HCEC 1CT (cell line): ENCODE data around the gene SCN7A.
A peak's percentile ranks its signal among the peaks of the same experiment; 100 is the strongest.
"Not testable (repeated sequence)": the region's sequence is repeated elsewhere in the genome, so short reads cannot be mapped to it uniquely, and the experiment has no call there.

Source experiments
- DNase-seq: peaks from one replicate; pipeline ENCODE4 v3.0.0-alpha.2; 2017

SCN7A gene

DNA sequence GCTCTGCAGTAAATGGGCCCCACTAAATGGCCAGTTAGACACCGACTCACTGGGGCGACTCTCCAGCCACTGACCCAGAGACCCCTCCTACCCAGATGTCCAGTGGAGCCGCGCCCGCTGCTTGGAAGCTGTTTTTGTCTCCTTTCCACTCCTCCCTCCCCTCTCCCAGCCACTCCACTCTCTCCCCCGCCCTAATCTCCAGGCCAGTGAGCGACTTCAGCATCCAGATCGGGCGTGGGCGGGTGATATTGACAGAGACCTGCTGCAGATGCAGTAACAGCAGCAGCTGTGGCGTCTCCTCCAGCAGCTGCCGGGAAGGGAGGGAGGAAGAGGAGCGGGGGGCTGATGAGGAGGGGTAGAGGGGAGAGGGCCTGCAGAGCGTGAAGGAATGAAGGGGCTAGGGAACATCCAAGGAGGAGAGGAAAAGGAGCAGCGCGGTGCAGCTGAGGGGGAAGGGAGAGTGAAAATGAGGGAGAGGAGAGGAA lies at the start of gene SCN7A:
Gene SCN7A (minus strand): TSS at position 110 of the 485 bp plus-strand sequence. CDS start 16,553 bp downstream, outside the sequence.
- DNase-seq: peak; percentile 37

DNA sequence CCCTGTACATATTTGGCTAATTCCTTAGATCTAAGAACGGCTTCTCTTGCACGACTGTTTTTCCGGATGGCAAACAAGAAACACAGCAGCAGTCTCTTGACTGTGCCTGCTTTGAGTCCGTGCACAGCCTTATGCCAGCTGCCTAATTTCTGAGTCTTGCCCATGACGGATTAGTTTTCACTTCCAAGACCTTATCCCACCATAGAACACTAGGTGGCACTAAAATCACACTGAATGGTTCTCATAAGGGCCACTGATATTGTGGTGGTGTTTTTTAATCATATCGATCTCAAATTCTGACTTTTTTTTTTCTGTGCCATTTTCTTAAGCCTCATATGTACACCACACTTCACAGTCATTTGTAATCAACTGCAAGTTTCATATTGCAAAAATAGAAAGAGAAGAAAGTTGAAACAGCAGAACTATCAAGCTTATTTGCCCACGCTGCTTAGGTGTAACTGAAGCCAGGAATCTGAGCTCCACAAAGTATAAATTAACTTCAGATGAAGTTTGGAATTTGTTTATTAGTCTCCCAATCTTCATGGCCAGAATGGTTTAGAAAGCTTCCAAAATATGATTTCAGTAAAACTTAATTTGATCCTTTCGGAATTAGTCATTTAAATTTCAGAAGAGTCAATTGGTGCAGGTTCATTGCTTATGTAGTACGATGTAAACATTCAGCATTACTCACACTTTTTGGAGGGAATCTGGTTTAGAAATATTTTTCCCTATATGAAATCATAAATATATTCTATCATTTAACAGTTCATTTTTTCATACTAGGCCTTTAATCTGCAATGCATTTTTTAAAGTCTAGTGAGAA lies 45.5 kb upstream of the SCN7A start:
- peak; percentile 65 for DNase-seq

DNA sequence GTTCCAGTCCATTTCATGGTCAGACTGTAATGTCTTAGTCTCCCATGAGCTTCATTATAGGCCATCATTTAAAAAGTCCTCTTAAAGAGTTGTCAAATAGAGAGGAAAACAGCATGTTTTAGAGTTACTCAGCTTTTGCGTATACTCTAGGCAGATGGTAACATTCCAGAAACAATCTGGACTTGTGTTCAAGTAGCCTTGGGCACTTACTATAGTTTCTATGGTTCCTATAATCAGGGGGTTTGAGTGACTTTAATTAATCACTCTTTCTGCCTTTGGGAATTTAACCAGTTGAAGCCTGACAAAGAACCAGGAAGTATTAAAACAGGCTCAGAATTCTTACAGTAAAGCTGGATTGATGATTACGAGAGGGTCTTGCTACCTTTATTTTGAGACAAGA lies 42.1 kb upstream of the SCN7A start:
- DNase-seq: no peak

DNA sequence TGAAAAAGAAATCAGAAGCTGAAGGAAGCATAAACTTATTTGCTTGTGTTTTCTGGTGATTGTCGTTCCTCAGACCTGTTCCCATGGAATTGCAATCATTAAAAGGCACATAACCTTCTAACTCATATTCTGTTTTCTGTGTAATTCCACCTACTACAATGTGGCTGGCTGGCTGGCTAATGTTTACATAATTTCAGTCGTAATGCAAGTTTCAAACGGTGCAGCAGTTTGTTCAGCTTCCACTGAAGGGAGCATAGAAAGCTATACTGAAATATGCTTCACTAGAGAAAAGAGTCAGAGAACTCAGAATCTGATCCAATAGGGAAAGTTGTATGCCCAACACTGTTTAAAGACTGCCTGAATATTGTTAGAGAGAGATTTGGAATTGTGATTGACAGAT lies 27.1 kb upstream of the SCN7A start:
- no peak for DNase-seq

DNA sequence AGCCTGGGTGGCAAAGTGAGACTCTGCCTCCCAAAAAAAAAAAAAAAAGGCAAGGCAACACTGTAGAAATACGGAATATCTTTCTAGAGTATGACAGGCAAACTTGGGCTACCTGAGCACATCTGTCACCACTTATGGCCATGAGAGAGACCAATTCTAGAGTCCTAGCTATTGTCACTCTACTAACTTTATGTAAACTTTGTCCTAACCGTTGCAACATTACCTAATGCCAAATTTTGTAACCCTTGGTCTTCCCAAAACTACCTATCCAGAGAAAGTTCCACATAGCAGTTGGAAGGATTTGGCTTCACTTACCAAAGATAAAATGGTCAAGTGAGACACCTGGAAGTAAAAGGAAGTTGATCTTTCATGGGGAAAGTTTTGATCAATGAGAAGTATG lies 26.6 kb upstream of the SCN7A start:
- DNase-seq: no peak

DNA sequence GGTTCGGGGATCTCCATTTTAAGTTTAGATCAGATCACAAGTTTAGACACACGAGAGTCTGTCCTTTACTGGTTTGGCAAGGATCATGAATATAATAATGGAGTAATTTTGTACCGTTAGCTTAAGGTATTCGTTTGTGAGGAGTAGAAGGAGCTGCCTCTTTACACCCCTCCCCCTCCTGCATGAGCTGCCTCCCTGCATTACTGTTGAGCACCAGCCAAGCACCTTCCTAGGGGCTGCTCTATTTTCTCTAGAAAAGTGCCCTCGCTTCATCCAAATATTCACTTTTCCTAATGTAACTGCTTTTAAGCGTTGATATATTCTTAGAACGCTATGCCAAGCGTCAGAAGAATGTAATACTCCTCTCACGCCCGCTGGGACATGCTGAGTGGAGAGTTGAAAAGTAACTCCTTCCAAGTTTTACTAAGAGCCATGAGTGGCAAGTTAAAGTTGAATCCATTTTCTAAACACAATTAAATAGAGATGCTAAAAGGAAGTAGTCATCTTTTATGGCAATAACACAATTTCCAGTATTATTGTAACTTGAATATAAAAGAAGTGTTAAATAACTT lies 25.4 kb upstream of the SCN7A start:
- DNase-seq: no peak

DNA sequence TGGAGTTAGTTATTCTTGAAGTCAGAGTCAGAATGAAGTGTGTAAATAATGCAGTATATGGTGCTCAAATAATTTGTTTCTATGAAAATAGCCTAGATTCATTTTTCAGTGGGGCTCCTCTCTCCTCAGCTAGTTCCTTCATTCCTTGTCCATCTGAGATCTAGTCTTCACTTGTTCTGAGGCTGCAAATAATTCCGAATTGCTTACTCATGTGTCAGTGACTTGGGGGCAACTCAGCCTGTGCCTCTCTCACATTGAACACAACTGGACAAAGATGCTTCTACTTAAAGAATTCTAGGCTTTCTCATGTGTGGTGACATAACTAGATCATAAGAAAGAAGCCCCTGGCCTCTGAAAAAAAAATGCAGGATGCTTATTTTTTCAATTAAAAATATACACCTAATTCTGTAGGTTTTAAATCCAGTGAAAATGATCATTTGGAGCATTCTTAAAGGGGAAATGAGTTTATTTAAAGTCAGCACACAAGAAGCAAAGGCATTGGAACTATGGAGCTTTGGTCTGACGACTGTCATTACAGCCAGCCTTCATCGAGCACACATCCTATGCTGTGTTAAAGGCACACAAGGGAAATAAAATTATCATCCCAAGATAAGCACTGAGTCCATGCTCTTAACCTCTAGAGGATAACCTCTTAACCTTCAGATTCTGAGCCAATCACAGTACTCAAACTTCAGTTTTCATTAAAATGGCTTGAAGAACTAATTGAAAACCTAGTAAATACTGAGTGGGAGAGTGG lies 24.8 kb upstream of the SCN7A start:
- DNase-seq: peak; percentile 7

DNA sequence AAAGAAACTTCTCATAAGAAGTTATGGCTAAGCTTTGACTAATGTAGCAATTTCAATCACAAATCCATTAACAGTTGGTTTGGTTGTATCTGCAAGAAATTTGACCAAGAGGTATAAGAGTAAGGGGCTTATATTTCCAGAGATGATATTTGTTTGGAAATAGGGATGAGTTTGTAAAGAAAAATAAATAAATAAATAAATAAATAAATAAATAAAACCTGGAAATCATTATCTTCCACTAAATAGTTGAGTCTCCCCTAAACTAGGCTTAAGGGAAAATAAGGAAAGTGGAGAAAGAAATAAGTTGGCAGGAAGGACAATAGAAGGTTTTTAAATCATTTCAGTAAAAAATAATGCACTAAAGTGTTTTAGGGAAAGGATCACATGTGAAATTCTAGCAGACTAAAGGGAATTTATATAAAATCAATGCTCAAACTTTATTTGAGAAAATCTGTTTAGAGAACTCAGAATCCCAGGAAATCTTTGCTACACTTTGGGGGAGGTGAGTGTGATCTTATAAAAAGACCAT lies 23.5 kb upstream of the SCN7A start:
- DNase-seq: no peak

DNA sequence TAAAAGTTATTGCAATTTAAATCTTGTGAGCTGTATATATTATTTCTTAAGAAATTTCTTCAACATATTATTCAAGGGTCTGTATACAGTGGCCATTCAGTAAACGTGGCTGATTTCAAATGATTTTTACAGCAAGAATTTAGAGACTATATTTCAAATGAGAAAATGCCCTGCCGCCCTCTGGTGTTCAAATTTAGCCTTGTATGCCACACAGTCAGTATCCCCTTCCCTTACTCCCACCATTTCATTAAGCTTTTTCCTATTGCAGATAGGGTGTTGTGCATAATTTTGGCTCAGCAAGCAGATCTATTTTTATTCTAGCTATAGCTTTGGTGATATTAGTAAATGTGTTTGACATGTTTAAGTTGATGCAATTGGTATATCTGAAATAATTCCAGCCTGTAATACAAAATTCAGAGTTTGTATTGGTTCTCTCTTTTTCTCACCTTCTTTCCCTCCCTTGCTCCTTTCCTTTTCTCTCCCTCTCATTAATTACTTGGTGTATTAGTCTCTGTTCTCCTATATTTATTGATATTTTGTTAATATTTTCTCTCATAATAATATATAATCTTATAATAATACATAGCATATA lies 22.8 kb upstream of the SCN7A start:
- peak; percentile 48 for DNase-seq

DNA sequence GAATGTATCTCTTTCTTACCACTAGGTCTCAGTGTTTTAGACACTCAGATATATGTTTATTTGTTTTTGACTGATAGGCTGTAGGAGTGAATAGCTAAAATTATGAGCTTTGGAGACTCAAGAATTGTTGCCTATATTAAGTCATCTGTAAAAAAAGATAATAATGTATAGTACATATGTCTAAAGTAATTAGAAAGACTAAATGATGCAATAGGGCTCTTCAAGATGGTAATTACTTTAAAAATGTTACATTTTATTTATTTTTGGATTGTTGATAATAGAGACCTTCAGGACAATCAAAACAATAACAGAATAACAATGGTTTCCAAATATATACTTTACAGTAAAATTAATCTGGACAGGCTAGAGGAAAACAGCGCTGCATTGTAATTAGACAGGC lies 19.9 kb upstream of the SCN7A start:
- DNase-seq: no peak

DNA sequence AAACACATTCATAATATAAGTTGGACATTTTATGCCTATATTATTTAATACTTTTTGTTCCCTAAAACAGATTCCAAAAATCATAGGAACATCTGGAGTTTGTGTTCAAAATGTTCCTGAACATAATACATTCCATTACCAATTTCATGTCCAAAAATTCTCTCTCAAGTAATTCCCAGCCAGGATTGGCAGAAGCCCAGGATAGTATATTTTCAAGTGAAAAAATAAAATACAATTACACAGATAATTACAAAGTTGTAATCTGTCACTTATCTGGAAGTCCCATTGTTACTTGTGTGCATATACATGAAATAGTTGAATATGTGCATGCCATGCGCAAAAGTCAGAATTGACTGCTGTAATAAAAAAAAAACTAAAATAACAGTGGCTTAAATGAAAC lies 5.2 kb upstream of the SCN7A start:
- DNase-seq: no peak

DNA sequence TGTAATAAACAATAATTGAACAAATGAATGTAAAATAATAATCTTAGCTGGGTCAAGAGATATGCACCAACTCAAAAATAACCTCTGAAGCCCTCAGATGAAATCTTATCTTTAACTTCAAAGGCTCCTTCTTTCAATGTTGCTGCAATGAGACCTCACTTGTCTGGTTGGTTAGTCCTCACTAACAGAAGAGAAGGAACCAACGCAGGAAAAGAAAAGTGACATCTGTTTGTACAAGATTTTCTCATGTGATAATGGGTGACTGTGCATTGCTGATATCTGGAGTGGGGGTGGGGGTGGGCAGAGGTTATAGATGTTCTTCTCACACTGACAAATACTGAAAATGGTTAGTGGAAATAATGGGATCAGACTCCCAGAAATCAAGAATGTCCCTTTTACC lies 2.6 kb downstream of the SCN7A start:
- no peak for DNase-seq

DNA sequence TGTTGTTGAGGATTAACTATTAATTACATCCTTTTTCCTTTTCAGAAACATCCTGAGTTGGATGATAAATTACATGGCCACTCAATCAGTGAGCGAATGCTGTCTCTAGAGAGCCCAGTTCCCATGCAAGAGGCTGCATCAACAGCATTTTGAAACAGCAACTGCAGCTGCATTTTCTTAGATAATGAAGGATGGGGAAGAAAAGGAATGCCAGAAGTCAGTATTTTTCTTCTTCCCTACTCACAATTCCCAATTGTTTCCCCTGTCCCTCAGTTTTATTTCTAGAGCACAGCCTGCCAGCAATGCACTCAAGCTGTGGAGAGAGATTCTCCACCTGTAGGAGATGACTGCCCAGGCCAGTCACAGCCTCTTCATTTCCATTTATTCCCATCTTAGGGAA lies 6.9 kb downstream of the SCN7A start:
- DNase-seq: no peak

DNA sequence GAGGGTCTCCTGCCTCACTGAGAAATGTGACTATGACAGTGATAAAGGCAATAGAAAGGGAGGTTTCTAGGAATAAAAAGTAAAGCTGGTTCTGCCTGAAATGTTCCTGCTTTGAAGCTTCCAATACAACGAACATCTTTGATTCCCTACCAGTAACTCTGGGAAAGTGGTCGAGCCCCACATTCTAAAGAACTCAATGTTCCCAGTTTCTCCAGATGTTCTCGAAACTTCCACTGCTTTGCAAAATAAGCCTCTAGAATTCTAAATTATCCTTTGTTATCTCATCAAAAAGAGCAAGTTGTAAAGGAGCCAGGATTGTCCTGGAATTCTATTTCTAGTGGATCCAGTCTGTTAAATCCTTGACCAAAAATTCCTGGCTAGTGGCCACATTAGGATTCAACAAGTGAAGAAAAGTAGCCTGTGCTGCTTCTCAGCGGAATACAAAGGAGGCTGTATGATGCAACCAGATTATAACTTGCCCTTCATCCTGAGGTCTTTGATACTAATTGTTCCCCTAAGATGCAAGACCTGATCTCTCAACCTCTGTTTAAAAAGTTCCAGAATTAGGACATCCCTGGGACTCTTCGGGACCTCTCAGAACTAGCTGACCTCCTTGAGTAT lies 8.4 kb downstream of the SCN7A start:
- DNase-seq: no peak

DNA sequence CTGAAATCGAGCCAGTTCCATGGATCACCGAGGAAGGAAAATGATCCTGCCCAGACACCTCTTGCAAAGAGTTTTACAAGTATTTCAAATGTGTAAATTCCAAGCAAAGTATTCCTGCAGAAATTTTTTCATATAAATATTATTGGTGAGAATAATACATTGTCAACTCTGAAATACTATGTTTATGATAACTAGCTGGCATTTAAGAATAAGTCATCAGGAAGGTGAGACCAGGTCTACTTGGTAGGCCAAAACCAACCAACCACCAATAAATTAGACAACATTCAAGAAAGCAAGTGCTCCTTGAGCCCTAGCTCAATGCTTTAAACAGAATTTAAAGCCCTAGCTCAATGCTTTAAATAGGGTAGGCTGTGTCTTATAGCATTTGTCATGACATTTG lies 21.7 kb downstream of the SCN7A start:
- DNase-seq: no peak

DNA sequence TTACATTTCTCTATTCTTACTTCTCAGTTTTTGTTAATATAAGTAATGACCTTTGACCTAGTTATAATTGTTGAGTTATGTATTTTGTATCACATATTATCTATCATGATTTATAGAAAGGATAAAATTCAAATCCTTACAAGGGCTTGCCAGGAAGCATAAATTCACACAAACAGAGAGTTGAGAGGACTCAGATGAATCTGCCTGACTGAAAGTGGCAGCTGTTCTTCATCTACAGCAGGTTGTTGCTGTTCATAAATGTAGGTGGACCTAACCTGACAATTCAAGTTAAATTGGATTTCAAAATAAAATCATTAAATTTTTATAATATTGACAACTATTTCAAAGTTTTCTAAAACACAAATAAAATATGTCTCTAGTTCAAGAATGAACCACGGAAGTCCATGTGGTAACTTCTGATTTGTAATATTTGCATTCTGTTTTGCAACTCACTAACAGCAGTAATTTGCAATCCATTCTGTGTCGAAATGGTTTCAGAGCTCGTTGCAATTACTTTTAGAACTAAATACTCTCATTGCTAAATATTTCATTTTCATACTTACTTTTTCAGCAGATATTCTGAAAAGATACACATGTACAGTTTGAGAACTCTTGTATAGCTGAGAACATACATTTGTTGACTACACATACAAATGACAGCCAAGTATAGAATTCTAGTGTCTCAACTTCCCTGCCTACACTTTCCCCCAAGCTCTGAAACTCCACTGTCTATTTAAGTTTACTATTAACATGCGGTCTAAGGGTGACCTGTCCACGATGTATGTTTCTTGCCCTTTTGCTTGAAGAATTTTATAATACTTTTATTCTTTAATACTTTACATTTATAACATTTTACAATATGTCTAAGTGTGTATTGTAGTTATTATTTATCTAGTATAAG lies 25.7 kb downstream of the SCN7A start:
- DNase-seq: peak; percentile 1

DNA sequence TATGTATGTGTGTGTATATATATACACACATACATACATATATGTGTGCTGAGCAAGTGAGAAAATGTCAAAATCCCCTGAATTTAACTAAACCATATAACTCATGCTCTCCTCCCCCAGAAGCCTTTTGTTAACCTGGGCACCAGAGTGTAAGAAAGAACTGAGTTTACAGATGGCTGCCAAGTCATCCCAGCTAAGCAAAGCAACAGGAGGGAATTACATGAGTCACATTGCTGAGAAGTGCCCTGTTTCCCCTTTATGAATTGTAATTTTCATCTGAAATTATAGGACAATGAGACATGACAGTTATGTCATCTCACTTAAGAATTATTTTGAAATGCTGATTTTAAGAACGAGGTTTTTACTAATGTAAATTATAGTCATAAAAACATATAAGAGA lies 29.9 kb downstream of the SCN7A start:
- no peak for DNase-seq

DNA sequence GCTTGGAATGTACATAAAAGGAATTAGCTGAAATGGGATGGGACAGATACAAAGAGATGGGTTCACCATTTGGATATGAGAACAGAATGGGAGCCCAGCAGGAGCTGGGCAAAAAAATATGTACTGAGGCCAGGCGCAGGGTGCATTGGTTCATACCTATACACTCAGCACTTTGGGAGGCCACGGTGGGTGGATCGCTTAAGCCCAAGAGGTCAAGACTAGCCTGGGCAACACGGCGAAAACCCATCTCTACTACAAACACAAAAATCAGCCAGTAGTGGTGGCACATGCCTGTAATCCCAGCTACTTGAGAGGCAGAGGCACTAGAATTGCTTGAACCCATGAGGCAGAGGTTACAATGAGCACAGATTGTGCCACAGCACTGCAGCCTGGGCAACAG lies 30.4 kb downstream of the SCN7A start:
- no peak for DNase-seq

DNA sequence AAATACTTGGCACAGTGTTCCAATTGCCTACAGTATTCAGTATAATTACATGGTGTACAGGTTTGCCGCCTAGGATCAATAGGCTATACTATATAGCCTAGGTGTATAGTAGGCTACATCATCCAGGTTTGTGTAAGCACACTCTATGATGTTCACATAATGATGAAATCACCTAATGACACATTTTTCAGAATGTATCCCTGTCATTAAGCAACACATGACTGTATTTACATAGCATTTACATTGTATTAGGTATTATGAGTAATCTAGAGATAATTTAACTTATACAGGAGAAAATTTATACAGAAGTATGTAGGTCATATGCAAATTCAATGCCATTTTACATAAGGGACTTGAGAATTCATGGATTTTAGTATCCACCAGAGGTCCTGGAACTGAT lies 35.4 kb downstream of the SCN7A start:
- DNase-seq: no peak

DNA sequence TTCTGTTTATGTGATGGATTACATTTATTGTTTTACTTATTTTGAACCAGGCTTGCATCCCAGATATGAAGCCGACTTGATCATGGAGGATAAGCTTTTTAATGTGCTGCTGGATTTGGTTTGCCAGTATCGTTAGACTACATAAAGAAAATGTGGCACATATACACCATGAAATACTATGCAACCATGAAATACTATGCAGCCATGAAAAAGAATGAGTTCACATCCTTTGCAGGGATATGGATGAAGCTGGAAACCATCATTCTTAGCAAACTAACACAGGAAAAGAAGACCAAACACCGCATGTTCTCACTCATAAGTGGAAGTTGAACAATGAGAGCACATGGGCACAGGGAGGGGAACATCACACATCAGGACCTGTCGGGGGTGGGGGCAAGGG lies 38.2 kb downstream of the SCN7A start:
- not testable (repeated sequence) for DNase-seq

DNA sequence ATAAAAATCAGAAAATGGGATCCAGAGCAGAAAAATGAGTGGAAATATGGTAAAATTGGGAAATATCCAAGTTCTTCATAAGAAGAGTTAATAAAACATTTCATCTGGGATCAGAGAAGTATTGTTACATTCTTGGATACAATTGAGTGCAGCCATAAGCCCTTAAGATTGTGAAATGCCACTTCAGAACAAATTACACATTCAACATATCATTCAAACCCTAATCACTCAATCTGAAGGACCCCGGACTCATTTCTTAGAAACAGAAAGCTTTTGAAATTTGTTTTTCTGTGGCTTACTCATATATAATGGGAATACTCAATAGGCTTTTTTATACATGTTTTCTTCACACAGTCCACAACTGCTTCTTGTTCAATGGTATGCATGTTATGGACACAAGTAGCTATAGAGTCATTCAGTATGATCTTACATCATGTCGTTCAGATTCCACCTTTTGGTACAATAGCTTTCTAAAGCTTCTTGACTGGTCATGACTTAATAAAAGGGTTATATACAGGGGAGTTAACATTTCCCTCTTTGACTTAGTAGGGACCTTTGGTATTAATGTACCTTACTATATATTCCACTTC lies 39.9 kb downstream of the SCN7A start:
- DNase-seq: no peak
